Measurements from ENCODE around the gene PLCH2.

DNA sequence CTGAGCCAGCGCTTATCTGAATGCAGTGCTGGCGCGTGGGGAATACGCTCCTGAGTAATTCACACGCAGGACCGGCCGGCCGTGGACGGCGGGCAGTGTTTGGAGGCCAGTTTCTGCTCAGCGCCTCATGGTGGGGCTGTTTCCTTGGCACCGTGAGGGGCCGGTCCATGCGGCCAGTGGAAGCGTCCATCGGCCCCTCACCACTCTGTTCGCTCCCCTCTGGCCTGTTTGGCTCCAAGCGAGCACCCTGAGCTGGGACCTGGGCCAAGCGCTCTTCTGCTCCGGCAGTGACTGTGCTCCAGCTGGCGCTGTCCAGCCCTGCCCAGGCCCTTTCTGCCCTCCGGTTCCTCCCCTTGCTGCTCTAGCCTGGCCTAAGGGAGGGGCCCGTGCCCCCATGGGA is 16.3 kb upstream of the PLCH2 start:
- TF ChIP-seq, protein P1, sequence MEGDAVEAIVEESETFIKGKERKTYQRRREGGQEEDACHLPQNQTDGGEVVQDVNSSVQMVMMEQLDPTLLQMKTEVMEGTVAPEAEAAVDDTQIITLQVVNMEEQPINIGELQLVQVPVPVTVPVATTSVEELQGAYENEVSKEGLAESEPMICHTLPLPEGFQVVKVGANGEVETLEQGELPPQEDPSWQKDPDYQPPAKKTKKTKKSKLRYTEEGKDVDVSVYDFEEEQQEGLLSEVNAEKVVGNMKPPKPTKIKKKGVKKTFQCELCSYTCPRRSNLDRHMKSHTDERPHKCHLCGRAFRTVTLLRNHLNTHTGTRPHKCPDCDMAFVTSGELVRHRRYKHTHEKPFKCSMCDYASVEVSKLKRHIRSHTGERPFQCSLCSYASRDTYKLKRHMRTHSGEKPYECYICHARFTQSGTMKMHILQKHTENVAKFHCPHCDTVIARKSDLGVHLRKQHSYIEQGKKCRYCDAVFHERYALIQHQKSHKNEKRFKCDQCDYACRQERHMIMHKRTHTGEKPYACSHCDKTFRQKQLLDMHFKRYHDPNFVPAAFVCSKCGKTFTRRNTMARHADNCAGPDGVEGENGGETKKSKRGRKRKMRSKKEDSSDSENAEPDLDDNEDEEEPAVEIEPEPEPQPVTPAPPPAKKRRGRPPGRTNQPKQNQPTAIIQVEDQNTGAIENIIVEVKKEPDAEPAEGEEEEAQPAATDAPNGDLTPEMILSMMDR (IDR thresholded peaks at IDR 0.05): no peak
- TF ChIP-seq POLR2A (IDR thresholded peaks at IDR 0.05): no peak

Measured in body of pancreas (tissue), 4 donors.